ENCODE results near the gene VPS25.
"Not testable (repeated sequence)": the region's sequence is repeated elsewhere in the genome, so short reads cannot be mapped to it uniquely, and the experiment has no call there.

- TF ChIP-seq CTCF, POLR2A (IDR thresholded peaks at IDR 0.05): not testable (repeated sequence)
These were observed 5.2 kb upstream of the VPS25 start for GRCh38 chr17:42768006-42768405.
